Measurements from ENCODE around the gene UVRAG. TPM values are rescaled to one million over a fixed set of nuclear protein-coding genes. Genes with fewer than 3 reads are reported as not detected.
A peak's percentile ranks its signal among the peaks of the same experiment; 100 is the strongest.
"Not testable (repeated sequence)": the region's sequence is repeated elsewhere in the genome, so short reads cannot be mapped to it uniquely, and the experiment has no call there.

UVRAG gene
- total RNA-seq, 1 donor from 2014 or later = 14.7 TPM

DNA sequence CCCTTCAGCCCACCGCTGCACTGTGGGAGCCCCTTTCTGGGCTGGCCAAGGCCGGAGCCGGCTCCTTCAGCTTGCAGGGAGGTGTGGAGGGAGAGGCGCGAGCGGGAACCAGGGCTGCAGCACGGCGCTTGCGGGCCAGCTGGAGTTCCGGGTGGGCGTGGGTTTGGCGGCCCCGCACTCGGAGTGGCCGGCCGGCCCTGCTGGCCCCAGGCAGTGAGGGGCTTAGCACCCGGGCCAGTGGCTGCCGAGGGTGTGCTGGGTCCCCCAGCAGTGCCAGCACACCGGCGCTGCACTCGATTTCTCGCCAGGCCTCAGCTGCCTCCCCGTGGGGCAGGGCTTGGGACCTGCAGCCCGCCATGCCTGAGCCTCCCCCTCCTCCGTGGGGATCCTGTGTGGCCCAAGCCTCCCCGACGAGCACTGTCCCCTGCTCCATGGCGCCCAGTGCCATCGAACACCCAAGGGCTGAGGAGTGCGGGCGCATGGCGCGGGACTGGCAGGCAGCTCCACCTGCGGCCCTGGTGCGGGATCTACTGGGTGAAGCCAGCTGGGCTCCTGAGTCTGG, 245.5 kb downstream of the UVRAG start:
- intact Hi-C loops (cut with DNase I); ATAC-seq (ENCODE audit: poor library complexity); DNase-seq: not testable (repeated sequence)

- ATAC-seq (ENCODE audit: poor library complexity) (peak; percentile 75), DNase-seq (no peak)
- intact Hi-C loops (cut with DNase I) = no loop called here
Observed at GRCh38 chr11:76062733-76063132, 247.7 kb downstream of the UVRAG start.

DNA sequence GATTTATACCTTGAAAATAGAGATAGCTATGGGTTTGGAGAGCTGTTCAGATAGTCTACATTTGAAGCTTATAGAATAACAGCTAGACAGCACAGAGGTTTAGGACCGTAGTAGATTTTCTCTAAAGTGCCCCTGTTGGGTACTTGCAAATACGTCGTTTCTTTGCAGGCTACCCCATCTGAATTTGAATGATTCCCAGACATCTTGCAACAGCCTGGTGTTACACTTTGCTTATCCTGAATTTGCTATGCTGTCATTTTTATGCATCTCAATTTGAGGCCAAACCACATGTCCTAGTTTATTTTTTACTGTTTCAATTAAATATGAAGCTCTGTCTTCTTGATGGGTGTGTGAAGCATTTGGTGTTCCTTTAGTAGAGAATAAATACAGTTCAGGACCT, 249.2 kb downstream of the UVRAG start:
- DNase-seq = no peak
- ATAC-seq (ENCODE audit: poor library complexity) = no peak
- intact Hi-C loops (cut with DNase I) = no loop called here

DNA sequence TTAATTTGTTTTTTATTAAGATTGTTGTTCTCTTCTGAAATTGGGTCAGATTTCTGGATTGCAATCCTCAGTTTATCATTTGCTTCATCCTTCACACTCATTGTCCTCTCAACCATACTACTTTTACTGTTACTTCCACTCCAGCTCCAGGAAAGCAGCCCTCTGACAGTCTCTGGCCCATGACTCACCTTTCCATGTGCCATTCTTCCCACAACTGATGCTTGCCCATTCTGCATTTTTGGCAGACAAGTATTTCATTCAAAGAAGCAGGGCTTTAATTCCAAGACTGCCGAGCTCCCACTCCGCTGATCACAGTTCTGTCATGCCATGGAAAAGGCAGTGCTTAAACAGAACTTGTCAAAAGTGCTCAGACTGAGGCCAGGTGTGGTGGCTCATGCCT, 252.1 kb downstream of the UVRAG start:
- DNase-seq = no peak
- ATAC-seq (ENCODE audit: poor library complexity) = no peak
- intact Hi-C loops (cut with DNase I) = no loop called here

DNA sequence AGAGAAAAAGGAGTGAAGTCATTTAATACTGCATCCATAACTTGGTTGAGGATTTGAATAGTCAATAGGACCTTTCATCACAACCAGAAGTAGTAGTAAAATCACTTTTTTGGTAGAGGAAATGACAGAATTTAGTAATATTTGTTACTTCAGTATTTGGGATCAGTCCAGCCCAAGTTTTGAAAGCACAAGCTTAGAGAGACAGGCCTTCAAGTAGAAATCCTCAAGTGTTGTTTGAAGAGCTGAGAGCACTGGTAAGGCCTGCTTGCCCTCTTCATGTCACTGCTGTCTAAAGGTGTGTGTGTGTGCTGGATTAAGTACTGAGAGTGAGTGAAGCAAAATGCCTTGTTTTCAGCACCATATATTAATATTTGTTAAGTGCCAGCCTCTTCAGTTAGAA, 254.0 kb downstream of the UVRAG start:
- intact Hi-C loops (cut with DNase I) = no loop called here
- no peak for DNase-seq
- ATAC-seq (ENCODE audit: poor library complexity) = no peak

DNA sequence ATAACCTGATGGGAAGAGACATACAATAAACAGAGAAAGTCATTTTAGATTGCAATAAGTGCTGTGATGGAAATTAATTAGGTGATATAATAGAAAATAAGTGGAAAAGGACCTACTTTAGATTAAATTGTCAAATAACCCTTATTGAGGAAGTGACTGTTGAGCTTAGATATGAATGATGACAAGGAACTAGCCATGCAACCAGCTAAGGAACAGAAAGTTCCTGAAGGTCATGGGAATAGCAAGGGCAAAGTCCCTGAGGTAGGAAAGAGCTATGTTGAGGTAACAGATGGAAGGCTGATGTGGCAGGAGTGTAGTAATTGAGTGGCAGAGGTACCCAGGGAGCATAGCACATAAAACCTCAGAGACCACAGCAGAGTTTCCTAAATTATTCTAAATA, 256.1 kb downstream of the UVRAG start:
- ATAC-seq (ENCODE audit: poor library complexity) (no peak), DNase-seq (no peak)
- intact Hi-C loops (cut with DNase I) = loop anchor here (10.0 kb wide), 1 partner anchor 64 kb away; no protein-coding TSS in a partner anchor

DNA sequence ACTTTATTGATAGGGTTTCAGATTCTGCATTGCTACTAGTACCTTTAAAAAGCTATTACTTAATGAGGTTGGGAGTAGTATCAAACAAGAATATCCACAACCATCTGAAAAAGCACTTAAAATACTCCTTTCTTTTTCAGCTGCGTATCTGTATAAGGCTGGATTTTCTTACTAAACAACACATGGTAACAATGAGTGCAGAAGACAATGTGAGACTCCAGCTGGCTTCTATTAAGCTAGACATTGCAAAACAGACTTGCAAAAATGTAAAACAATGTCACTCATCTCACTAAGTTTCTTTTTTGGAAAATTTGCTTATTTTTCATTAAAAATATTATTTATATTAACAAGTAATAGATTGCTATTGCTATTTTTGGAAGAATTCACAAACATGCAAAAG, 258.7 kb downstream of the UVRAG start:
- no peak for DNase-seq
- peak; percentile 80 for ATAC-seq (ENCODE audit: poor library complexity)
- intact Hi-C loops (cut with DNase I) = loop anchor here (10.0 kb wide), 1 partner anchor 61 kb away; no protein-coding TSS in a partner anchor

GRCh38 chr11:76074148-76075095, 259.4 kb downstream of the UVRAG start:
- intact Hi-C loops (cut with DNase I) = loop anchor here (10.0 kb wide), 1 partner anchor 60 kb away; no protein-coding TSS in a partner anchor
- DNase-seq = no peak
- peak; percentile 55 for ATAC-seq (ENCODE audit: poor library complexity)

DNA sequence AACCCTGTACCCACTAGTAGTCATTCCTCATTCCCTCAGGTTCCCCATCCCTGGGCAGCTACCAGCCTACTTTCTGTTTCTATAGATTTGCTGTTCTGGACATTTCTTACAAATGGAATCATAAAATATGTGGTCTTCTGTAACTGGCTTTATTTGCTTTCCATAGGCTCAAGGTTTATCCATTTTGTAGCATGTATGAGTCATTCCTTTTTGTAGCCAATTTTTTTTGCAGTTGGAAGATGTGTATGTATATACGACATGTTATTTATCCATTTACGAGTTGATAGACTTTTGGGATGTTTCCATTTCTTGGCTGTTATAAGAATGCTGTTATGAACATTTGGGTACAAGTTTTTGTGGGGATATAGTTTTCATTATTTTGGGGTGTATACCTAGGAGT, 260.7 kb downstream of the UVRAG start:
- DNase-seq (no peak), ATAC-seq (ENCODE audit: poor library complexity) (no peak)
- intact Hi-C loops (cut with DNase I) = loop anchor here (10.0 kb wide), 1 partner anchor 59 kb away; no protein-coding TSS in a partner anchor

- intact Hi-C loops (cut with DNase I) = loop anchor here (10.0 kb wide), 1 partner anchor 59 kb away; no protein-coding TSS in a partner anchor
- ATAC-seq (ENCODE audit: poor library complexity); DNase-seq: not testable (repeated sequence)
Observed at GRCh38 chr11:76076253-76076652, 261.2 kb downstream of the UVRAG start.

DNA sequence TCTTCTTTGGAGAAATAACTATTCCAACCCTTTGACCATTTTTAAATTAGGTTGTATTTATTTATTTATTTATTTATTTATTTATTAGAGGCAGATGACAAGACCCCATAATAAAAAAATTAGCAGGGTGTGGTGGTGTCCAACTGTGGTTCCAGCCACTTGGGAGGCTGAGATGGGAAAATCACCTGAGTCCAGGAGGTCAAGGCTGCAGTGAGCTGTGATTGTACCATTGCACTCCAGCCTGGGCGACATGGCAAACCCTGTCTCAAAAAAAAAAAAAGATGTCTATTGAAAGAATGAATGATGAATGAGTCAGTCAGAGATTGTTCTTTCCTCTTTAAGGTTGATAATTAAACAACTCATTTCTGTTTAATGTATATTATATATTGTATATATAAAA, 261.7 kb downstream of the UVRAG start:
- no peak for DNase-seq
- no peak for ATAC-seq (ENCODE audit: poor library complexity)
- intact Hi-C loops (cut with DNase I) = loop anchor here (10.0 kb wide), 1 partner anchor 58 kb away; no protein-coding TSS in a partner anchor

- ATAC-seq (ENCODE audit: poor library complexity) (no peak), DNase-seq (no peak)
- intact Hi-C loops (cut with DNase I) = loop anchor here (10.0 kb wide), 1 partner anchor 57 kb away; no protein-coding TSS in a partner anchor
Observed at GRCh38 chr11:76077575-76078150, 262.7 kb downstream of the UVRAG start.

DNA sequence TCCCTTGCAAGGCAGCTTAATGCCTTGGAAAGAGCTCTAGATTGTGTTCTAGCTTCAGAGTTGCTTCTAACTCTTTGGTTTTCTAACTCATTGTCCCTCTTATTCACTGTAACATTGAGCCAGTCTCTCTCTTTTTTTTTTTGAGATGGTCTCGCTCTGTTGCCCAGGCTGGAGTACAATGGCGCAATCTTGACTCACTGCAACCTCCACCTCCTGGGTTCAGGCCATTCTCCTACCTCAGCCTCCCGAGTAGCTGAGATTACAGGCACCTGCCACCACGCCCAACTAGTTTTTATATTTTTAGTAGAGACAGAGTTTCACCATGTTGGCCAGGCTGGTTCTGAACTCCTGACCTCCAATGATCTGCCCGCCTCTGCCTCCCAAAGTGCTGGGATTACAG, 266.1 kb downstream of the UVRAG start:
- DNase-seq; intact Hi-C loops (cut with DNase I): not testable (repeated sequence)

DNA sequence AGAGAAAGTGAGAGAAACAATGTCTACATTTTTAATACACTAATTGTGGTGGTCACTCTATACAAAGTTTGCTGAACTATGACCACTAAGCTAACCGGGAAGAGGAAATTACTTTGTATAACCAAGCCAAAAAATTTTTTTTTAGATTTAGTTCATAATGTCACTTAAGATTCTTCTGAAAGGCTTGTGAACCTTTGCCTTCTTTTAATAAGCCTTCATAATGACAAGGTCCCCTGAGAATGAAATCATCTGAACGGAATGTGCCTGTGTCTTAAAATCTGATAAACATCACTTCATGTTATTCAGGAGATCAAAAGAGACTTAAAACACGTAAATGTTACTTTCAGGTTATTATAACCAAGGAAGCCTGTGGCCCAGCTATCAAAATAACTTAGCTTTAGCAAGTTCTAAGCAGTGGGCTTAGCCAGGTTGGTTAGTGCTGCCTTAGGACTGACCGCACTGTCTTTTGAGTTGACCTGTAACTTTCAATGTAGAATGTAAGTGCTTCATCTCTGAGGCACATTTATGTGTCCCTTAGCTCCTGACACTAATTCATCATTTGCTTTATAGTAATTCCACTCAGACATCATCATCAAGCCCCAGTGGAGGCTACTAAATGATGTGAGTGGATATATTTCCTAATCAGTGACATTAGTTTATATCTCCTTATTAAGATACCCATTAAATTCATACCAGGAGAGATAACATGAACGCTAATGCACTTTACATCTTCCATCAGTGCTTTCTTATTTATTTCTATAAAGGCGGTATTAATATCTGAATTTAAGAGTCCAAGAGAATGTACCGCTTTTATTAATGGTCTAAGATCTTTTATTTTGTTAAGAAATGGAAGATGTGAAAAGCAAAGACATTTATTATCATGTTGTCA, 268.8 kb downstream of the UVRAG start:
- DNase-seq (no peak), ATAC-seq (ENCODE audit: poor library complexity) (peak; percentile 10)
- intact Hi-C loops (cut with DNase I) = no loop called here

More for the DNA sequence above, 266.1 kb downstream of the UVRAG start:
- ATAC-seq (ENCODE audit: poor library complexity) = not testable (repeated sequence)

- ATAC-seq (ENCODE audit: poor library complexity) = no peak
- no peak for DNase-seq
- intact Hi-C loops (cut with DNase I) = no loop called here
Observed at GRCh38 chr11:76085270-76085669, 270.3 kb downstream of the UVRAG start.

DNA sequence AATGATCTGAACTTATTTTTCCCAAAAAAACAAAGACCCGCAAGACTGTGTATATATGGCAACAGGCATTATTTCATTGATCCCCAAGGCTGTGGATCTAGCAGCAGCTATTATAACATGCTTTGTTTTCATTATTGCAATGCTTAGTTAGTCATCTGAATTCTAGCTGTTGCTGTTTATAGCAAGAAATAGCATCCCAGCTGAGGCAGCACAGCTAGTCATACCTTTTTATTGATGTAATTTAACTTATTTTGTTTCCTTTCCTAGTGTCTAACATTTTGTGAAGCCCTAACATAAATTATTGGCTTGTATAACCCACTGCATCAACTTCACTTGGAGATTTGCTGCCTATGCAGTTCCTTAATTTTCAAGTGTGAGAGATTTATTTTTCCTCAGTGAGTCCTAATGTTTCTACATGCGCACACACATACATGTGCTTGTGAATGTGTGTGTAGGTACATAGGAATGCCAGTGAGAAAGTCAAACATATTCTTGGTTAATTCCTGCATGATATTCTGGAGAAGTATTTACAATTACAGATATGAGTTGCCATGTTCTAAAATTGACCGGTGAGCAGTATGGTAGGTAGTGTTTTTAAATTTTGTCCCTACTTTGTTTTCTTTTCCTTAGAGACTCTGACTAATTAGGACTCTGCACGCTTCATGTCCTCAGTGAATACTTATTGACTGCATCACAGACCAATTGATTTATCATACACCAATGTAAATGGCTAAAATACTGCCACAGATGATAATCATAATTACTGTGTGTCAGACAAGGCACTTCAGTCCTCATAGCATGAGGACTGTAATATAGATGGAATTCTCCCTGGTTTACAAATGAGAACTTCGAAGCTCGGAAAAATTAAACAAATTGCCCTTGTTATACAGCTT, 272.0 kb downstream of the UVRAG start:
- intact Hi-C loops (cut with DNase I) = no loop called here
- DNase-seq (no peak), ATAC-seq (ENCODE audit: poor library complexity) (no peak)

GRCh38 chr11:76087749-76088148, 272.7 kb downstream of the UVRAG start:
- ATAC-seq (ENCODE audit: poor library complexity) = no peak
- intact Hi-C loops (cut with DNase I) = no loop called here

More at GRCh38 chr11:76087749-76088148, 272.7 kb downstream of the UVRAG start:
- no peak for DNase-seq
